Keratinocyte (primary cell): Measurements from ENCODE around the gene ZRANB1.
"Not testable (repeated sequence)": the region's sequence is repeated elsewhere in the genome, so short reads cannot be mapped to it uniquely, and the experiment has no call there.

Experiments used
- CTCF ChIP-seq, 3 experiments: IDR thresholded peaks in 1 of 3; conservative IDR thresholded peaks in 1 of 3; optimal IDR thresholded peaks in 1 of 3; 2 replicates in 2 of 3; 3 replicates in 1 of 3; pipeline versions ENCODE3 to v1.5.1; 2011; ENCODE audit warnings: low read length in 3 of 3, mild to moderate bottlenecking in 3 of 3, moderate library complexity in 2 of 3, control low read depth in 1 of 3, inconsistent platforms in 1 of 3; ENCODE audit not compliant: insufficient read depth in 2 of 3; ENCODE audit errors: extremely low read depth in 1 of 3
- EZH2 ChIP-seq: IDR thresholded peaks from one replicate; pipeline ENCODE4 v1.6.1; 2012; ENCODE audit warnings: inconsistent platforms, mild to moderate bottlenecking, low read length, moderate library complexity

- not testable (repeated sequence) for TF ChIP-seq EZH2; CTCF (optimal IDR thresholded peaks at IDR 0.05 in 1 of 3, IDR thresholded peaks at IDR 0.05 in 1 of 3, conservative IDR thresholded peaks at IDR 0.05 in 1 of 3; ENCODE audit: extremely low read depth in 1 of 3, insufficient read depth in 2 of 3, low read length in 3 of 3)
Measured at GRCh38 chr10:124988753-124989152, 46.8 kb downstream of the ZRANB1 start.
